GF-D8 (cell line): ENCODE data around the gene ATP5F1C.

Experiments
- DNase-seq: peaks from one replicate; lab custom pipeline; 2025; lab: John Stamatoyannopoulos, UW

The ATP5F1C gene

DNA sequence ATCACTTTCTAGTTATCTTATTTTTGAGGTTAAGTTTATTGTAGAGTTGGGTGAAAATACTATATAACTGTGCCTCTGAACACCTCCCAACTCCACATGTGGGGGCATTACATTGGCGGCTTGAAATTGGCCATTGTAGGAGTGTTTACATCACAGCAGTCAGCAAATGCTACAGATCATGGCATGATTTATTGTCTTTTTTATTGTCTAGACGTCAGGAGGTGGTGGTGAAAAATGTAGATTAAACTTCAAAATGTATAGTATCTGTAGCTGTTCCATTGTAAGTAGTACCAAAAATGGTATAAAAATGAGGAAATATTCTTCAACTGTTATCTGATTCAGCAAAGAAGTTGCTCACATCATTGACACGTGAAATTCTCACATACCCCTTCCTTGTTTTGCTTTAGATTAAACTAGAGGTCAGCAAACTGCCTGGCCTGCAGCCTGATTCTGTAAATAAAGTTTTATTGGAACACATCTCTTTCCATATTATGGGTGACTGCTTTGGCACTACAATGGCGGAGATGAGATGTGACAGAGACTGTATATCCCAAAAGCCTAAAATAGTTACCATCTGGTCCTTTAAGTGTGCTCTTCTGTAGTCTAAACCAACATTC is 65.4 kb downstream of the ATP5F1C start:
- DNase-seq: no peak

DNA sequence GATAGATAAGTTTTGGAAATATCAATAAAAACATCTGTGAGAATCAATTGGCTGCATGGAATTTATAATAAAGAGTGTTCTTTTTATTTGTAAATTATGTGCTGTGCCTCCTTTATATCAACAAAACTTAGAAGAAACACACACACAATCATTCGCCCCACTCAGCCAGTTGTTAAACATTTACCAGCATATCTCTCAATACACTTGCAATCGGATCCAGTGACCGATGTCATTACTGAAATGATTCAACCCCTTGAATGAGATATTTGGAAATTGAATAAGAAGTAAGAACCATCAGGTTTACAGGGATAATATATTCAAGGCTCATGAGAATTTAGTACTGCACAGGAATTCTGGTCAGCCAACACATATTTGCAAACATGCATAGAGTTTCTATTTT is 65.9 kb downstream of the ATP5F1C start:
- DNase-seq: no peak

DNA sequence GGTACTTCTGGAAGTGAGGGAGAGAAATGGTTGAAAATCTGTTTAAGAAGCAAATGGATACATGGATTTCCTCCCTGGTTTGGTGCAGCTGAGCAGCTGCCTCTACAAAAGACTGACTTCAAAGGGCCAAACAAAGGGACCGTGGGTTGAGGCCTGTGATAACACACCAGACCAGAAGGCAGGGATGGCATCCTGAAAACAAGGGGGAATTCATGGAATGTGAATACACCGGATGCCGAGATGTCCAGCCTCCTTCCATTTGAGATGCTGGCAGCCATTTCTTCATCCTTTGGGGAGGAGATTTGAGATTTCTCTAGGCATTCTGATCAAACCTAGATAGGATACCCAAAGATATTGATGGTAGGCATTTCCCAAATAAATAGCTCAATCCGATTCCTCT is 67.2 kb downstream of the ATP5F1C start:
- no peak for DNase-seq

DNA sequence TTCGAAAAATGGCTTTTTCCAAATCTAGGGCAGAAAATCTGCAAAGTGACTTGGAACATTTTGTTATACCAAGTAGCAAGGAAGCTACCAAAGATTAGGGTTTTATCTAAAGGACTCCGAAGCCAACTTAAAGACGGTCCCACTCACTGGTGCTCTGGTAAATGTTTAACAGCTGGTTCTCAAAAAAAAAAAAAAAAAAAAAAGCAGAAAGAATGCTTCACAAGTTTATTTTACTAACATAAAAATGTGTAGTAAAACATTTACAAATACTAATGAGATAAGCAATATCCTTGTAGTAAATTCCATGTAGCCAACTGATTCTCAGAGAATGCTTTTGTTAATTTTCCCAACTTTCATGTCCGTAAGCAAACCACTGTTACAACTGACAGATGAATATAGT is 68.7 kb downstream of the ATP5F1C start:
- no peak for DNase-seq

DNA sequence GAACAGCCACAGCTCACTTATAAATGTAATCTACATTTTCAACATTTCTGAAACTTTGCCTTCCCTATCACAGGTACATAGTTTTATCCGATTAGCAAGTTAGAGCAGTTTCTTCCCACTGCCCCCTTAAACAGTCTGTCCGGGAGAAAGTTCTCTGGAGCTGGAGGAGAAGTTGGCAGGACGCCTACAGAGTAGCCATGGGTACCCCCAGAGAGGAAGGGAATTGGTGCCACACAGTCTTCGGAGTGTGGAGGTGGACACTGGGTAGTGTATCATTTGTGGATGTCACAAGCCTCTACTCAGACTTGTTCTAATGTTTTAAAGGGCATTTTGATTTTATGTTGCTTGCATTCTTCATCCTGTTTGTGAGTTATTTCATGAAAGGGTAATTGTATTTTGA is 69.3 kb downstream of the ATP5F1C start:
- no peak for DNase-seq
